ENCODE results near the gene ING5. TPM values are rescaled to one million over a fixed set of nuclear protein-coding genes. Genes with fewer than 3 reads are reported as not detected.

ING5 gene
- total RNA-seq, 1 experiment from 2014 or later = 9.1 TPM

GRCh38 chr2:241760301-241760771 is 58.5 kb downstream of the ING5 start:
- DNase-seq (ENCODE audit: low spot score) = no peak

GRCh38 chr2:241762321-241762932 is 60.6 kb downstream of the ING5 start:
- no peak for DNase-seq (ENCODE audit: low spot score)

GRCh38 chr2:241762933-241763369 is 61.1 kb downstream of the ING5 start:
- no peak for DNase-seq (ENCODE audit: low spot score)

- no peak for DNase-seq (ENCODE audit: low spot score)
Observed at GRCh38 chr2:241763551-241764274, 61.9 kb downstream of the ING5 start.

GRCh38 chr2:241764275-241765241 is 62.7 kb downstream of the ING5 start:
- no peak for DNase-seq (ENCODE audit: low spot score)

- DNase-seq (ENCODE audit: low spot score) = no peak
Observed at GRCh38 chr2:241767464-241768250, 65.8 kb downstream of the ING5 start.

- DNase-seq (ENCODE audit: low spot score) = no peak
Observed at GRCh38 chr2:241768251-241768711, 66.4 kb downstream of the ING5 start.

- DNase-seq (ENCODE audit: low spot score) = no peak
Observed at GRCh38 chr2:241768850-241769249, 67.0 kb downstream of the ING5 start.

GRCh38 chr2:241769819-241770184 is 68.0 kb downstream of the ING5 start:
- no peak for DNase-seq (ENCODE audit: low spot score)

GRCh38 chr2:241770185-241770935 is 68.5 kb downstream of the ING5 start:
- DNase-seq (ENCODE audit: low spot score) = no peak

- no peak for DNase-seq (ENCODE audit: low spot score)
Observed at GRCh38 chr2:241770936-241771285, 69.1 kb downstream of the ING5 start.

GRCh38 chr2:241771286-241772062 is 69.6 kb downstream of the ING5 start:
- DNase-seq (ENCODE audit: low spot score) = no peak

- DNase-seq (ENCODE audit: low spot score) = no peak
Observed at GRCh38 chr2:241772063-241772499, 70.2 kb downstream of the ING5 start.

- DNase-seq (ENCODE audit: low spot score) = no peak
Observed at GRCh38 chr2:241773511-241774418, 71.9 kb downstream of the ING5 start.

GRCh38 chr2:241774419-241775222 is 72.8 kb downstream of the ING5 start:
- DNase-seq (ENCODE audit: low spot score) = peak; percentile 69

GRCh38 chr2:241775223-241776177 is 73.7 kb downstream of the ING5 start:
- no peak for DNase-seq (ENCODE audit: low spot score)
